ENCODE measurements around the gene RAVER1. TPM values are rescaled to one million over a fixed set of nuclear protein-coding genes. Genes with fewer than 3 reads are reported as not detected.

RAVER1 gene
- total and polyA plus RNA-seq, 2 of the 13 experiments (the other 11 are each of a cell fraction or from before 2014, with no cell fraction given), result 3.6 to 7.9 TPM

DNA sequence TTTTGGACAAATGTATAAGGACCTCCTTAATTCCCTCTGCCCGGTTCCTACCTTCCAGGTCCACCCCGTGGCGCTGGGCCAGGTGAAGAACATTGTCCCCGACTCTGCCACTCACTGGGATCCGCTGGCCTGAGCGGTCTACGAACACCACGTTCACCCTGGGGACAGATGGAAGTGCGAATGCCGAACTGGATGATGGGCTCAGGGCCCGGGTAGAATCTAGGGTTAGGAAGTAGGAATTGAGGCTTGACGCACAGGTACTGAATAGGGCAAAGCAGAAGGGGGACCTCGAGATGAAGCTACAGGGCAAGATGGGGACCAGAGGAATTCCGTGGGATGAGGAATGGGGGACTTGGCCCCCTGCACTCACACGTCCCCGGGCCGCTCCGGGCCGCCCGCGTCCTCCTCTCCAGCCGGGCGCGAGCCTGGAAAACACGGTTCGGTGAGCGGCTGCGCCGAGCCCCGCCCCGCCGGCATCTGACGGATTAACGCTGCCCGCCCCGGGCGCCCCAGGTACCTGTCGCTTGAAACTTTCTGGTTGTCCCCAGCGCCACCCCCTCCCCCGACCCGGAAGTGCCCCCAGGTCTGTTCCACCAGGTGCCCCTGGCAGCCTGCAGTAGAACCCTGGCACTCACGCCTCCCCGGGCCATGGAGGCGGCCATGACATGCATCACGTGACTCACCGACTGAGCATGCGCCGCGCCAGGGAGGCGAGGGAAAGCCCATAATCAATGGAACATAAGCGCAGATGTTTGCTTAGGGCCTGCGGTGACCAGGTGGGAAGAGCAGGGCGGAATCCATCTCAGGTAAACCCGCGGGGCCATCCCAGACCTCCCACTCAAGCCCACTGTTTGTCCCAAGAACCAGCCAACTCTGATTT lies 17.8 kb downstream of the RAVER1 start, which contains the start of gene FDX2 (continued):
- TF ChIP-seq REST (IDR thresholded peaks at IDR 0.05; ENCODE audit: borderline replicate concordance in 1 of 2, low read depth in 1 of 2, low read length in 2 of 2) (no peak), KDM4B (CRISPR knock-in tag; IDR thresholded peaks at IDR 0.05) (peak; percentile 50; the same call in 1 of the 2 replicates), KDM3A (CRISPR knock-in tag; IDR thresholded peaks at IDR 0.05; ENCODE audit: low read depth) (no peak), ZNF281 (CRISPR knock-in tag; IDR thresholded peaks at IDR 0.05; ENCODE audit: borderline replicate concordance) (peak; percentile 50; the same call in 1 of the 2 replicates), CREB1 (IDR thresholded peaks at IDR 0.05) (0 out of 2 replicates have a peak, but pooled peaks have one; percentile 13), CREB1 (CRISPR knock-in tag; IDR thresholded peaks at IDR 0.05) (no peak), HDAC1 (CRISPR knock-in tag; IDR thresholded peaks at IDR 0.05) (peak; percentile 77), ZNF451 (CRISPR knock-in tag; IDR thresholded peaks at IDR 0.05) (no peak), ZSCAN31 (CRISPR knock-in tag; IDR thresholded peaks at IDR 0.05; ENCODE audit: low read depth) (0 out of 2 replicates have a peak, but pooled peaks have one; percentile 41), ZNF180 (CRISPR knock-in tag; IDR thresholded peaks at IDR 0.05; ENCODE audit: borderline replicate concordance, low read depth) (no peak), ZNF543 (CRISPR knock-in tag; IDR thresholded peaks at IDR 0.05) (peak; percentile 69; the same call in 1 of the 2 replicates), ARID5B (CRISPR knock-in tag; IDR thresholded peaks at IDR 0.05) (peak; percentile 47; the same call in 1 of the 2 replicates), ZNF652 (CRISPR knock-in tag; IDR thresholded peaks at IDR 0.05; ENCODE audit: borderline replicate concordance, low read depth) (no peak), KLF12 (CRISPR knock-in tag; IDR thresholded peaks at IDR 0.05; ENCODE audit: borderline replicate concordance) (peak; percentile 58; the same call in 1 of the 2 replicates), ZNF414 (CRISPR knock-in tag; IDR thresholded peaks at IDR 0.05) (no peak), ZNF597 (CRISPR knock-in tag; IDR thresholded peaks at IDR 0.05) (no peak)

Data from HepG2 (cell line).